Kidney (tissue), 14 donors: ENCODE results near the gene PCNX1. TPM values are rescaled to one million over a fixed set of nuclear protein-coding genes. Genes with fewer than 3 reads are reported as not detected.
"Not testable (repeated sequence)": the region's sequence is repeated elsewhere in the genome, so short reads cannot be mapped to it uniquely, and the experiment has no call there.

Experiments used
- DNase-seq, 5 donors: peaks; one replicate each; pipeline ENCODE4 v3.0.0-alpha.2; 2013 to 2020
- FAIRE-seq: peaks from 2 replicates; lab custom pipeline; 2012; peaks lifted over from hg19 to GRCh38; lab: Jason Lieb, UNC
- H3K27ac ChIP-seq, 2 donors: one replicate each; pipeline ENCODE4 v1.7.0; 2013; ENCODE audit warnings: low read depth in 2 of 2, low read length in 2 of 2, inconsistent platforms in 1 of 2
- H3K27me3 ChIP-seq: one replicate; pipeline ENCODE4 v1.7.1; 2013; ENCODE audit warnings: low read length, inconsistent platforms; ENCODE audit not compliant: control insufficient read depth, insufficient read depth
- H3K36me3 ChIP-seq, 3 donors: one replicate each; pipeline versions ENCODE4 v1.7.0 to v1.7.1; 2013; ENCODE audit warnings: low read length in 3 of 3, control low read depth in 1 of 3, inconsistent platforms in 1 of 3; ENCODE audit not compliant: insufficient read depth in 3 of 3, control insufficient read depth in 2 of 3
- H3K4me1 ChIP-seq, 3 donors: one replicate each; pipeline versions ENCODE4 v1.7.0 to v1.7.1; 2013; ENCODE audit warnings: low read length in 3 of 3, inconsistent platforms in 1 of 3, low read depth in 1 of 3; ENCODE audit not compliant: control insufficient read depth in 2 of 3, insufficient read depth in 2 of 3
- H3K4me3 ChIP-seq, 3 donors: one replicate each; pipeline versions ENCODE4 v1.7.0 to v1.8.1; 2013; ENCODE audit warnings: low read length in 3 of 3, control low read depth in 1 of 3, inconsistent platforms in 1 of 3
- H3K9ac ChIP-seq, 3 donors: one replicate each; pipeline versions ENCODE4 v1.7.0 to v1.7.1; 2013; ENCODE audit warnings: low read length in 3 of 3, control low read depth in 1 of 3, inconsistent platforms in 1 of 3
- H3K9me3 ChIP-seq, 3 donors: one replicate each; pipeline versions ENCODE4 v1.7.0 to v1.7.1; 2013; ENCODE audit warnings: low read length in 3 of 3, control low read depth in 1 of 3, inconsistent platforms in 1 of 3; ENCODE audit not compliant: control insufficient read depth in 2 of 3, insufficient read depth in 1 of 3
- intact Hi-C: fragments of 100-400 bp; cut with DNase I; formaldehyde crosslinking; loops from one replicate; pipeline ENCODE4 v1.11.1; 2022
- polyA plus RNA-seq: library from polyadenylated mRNA; stranded (reverse); fragments of 350-450 nt; fragmentation: Illumina TruSeq; extraction: RNeasy Lipid Tissue Mini Kit (QIAGEN cat#74804); gene quantifications from one replicate; pipeline ENCODE4 v1.2.3, GENCODE V29; 2014; ENCODE audit warnings: low read depth, low replicate concordance; ENCODE audit not compliant: insufficient read depth
- total RNA-seq: library from RNA; stranded (reverse); fragmentation: NEBNext Ultra II Directional; extraction: Animal tissue kit (Norgen Biotek cat#: 25700); gene quantifications from one replicate; pipeline ENCODE4 v1.2.1, GENCODE V29; 2021
- TF ChIP-seq, protein P1 (sequence below): IDR thresholded peaks from 3 replicates; pipeline ENCODE4 v1.5.1; 2012; ENCODE audit warnings: mild to moderate bottlenecking, moderate library complexity, borderline replicate concordance; ENCODE audit not compliant: insufficient read depth; ENCODE audit errors: extremely low read depth
- donor health status: control.
- donor health status: control.
- donor health status: control.
- donor health status: control.
- donor health status: control.
- donor health status: DM: yes; HTN: yes; CAD: no.
- donor health status: Normal renal cell carcinoma (clear cell type).

PCNX1 gene
- total and polyA plus RNA-seq, 2 donors from 2014 or later, result 16.2 to 55.2 TPM

GRCh38 chr14:70934502-70935134 is 27.4 kb downstream of the PCNX1 start:
- H3K9ac ChIP-seq, result no peak overlapping the region
- no peaks in the 10 kb centered on the region for H3K27me3 ChIP-seq
- no peaks in the 10 kb centered on the region for H3K36me3 ChIP-seq
- DNase-seq (peak in 2 of 5 donors; percentile 49 to 57), FAIRE-seq (peak; percentile 86)
- peak overlapping the region in 1 of 2 donors; percentile 26 for H3K27ac ChIP-seq
- H3K4me3 ChIP-seq, result no peak overlapping the region
- intact Hi-C loops, result no loop called here
- H3K9me3 ChIP-seq, result no peaks in the 10 kb centered on the region
- peaks cover 3 to 9% (median 9%) of the 10 kb centered on the region in 3 donors for H3K4me1 ChIP-seq
- TF ChIP-seq, protein P1, sequence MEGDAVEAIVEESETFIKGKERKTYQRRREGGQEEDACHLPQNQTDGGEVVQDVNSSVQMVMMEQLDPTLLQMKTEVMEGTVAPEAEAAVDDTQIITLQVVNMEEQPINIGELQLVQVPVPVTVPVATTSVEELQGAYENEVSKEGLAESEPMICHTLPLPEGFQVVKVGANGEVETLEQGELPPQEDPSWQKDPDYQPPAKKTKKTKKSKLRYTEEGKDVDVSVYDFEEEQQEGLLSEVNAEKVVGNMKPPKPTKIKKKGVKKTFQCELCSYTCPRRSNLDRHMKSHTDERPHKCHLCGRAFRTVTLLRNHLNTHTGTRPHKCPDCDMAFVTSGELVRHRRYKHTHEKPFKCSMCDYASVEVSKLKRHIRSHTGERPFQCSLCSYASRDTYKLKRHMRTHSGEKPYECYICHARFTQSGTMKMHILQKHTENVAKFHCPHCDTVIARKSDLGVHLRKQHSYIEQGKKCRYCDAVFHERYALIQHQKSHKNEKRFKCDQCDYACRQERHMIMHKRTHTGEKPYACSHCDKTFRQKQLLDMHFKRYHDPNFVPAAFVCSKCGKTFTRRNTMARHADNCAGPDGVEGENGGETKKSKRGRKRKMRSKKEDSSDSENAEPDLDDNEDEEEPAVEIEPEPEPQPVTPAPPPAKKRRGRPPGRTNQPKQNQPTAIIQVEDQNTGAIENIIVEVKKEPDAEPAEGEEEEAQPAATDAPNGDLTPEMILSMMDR, result no peak

DNA sequence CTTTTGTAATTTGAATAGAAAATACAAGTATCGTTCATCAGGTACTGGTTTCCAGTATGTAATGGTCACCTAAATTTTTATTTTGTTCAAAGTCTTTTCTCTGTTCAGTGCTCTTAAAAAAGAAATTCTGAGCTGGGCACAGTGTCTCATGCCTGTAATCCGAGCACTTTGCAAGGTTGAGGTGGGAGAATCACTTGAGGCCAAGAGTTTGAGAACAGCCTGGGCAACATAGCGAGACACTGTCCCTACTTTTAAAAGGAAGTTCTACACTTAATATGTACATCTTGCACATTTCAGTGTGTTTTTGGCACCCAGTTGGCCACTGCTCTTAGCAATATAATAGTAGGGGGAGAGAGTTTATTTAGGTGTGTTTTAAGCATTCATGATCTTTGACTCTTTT is 27.9 kb downstream of the PCNX1 start:
- intact Hi-C loops, result no loop called here
- Histone ChIP-seq H3K9ac (no peak overlapping the region), H3K4me3 (no peak overlapping the region), H3K27me3 (no peaks in the 10 kb centered on the region), H3K36me3 (no peaks in the 10 kb centered on the region), H3K4me1 (peaks cover 3 to 7% (median 6%) of the 10 kb centered on the region in 3 donors), H3K9me3 (no peaks in the 10 kb centered on the region), H3K27ac (peak overlapping the region; percentile 14 to 26)
- FAIRE-seq, result no peak
- no peak for DNase-seq
- TF ChIP-seq, protein P1, result no peak

DNA sequence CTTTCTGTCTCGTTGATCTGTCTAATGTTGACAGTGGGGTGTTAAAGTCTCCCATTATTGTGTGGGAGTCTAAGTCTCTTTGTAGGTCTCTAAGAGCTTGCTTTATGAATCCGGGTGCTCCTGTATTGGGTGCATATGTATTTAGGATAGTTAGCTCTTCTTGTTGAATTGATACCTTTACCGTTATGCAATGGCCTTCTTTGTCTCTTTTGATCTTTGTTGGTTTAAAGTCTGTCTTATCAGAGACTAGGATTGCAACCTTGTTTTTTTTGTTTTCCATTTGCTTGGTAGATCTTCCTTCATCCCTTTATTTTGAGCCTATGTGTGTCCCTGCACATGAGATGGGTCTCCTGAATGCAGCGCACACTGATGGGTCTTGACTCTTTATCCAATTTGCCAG is 32.4 kb downstream of the PCNX1 start:
- intact Hi-C loops, H3K9ac ChIP-seq: not testable (repeated sequence)

DNA sequence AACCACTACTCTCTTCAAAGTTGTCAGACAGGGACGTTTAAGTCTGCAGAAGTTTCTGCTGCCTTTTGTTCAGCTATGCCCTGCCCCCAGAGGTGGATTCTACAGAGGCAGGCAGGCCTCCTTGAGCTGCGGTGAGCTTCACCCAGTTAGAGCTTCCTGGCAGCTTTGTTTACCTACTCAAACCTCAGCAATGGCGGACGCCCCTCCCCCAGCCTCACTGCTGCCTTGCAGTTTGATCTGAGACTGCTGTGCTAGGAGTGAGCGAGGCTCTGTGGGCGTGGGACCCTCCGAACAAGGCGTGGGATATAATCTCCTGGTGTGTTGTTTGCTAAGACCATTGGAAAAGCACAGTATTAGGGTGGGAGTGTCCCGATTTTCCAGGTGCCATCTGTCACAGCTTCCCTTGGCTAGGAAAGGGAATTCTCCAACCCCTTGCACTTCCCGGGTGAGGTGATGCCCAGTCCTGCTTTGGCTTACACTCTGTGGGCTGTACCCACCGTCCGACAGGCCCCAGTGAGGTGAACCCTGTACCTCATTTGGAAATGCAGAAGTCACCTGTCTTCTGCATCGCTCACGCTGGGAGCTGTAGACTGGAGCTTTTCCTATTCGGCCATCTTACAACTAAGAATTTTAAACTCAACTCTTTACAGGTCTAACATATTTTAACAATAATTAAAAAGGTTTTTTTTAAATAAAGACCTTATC is 34.5 kb downstream of the PCNX1 start:
- H3K27me3 ChIP-seq, H3K27ac ChIP-seq, FAIRE-seq, H3K9me3 ChIP-seq, H3K4me1 ChIP-seq, H3K36me3 ChIP-seq, H3K9ac ChIP-seq, intact Hi-C loops, H3K4me3 ChIP-seq: not testable (repeated sequence)
- DNase-seq, result peak in 1 of 5 donors; percentile 76

More for the DNA sequence above, 32.4 kb downstream of the PCNX1 start:
- not testable (repeated sequence) for DNase-seq, FAIRE-seq, H3K4me3 ChIP-seq, H3K9me3 ChIP-seq, H3K27ac ChIP-seq, H3K36me3 ChIP-seq, H3K4me1 ChIP-seq, H3K27me3 ChIP-seq
